IPS-20b (cell line): ENCODE results near the gene FAM3B.

Experiments
- H3K27ac ChIP-seq: one replicate; pipeline ENCODE4 v1.5.1; 2013; ENCODE audit warnings: low read length
- H3K27me3 ChIP-seq: 2 replicates; pipeline ENCODE4 v1.6.1; 2013; ENCODE audit warnings: mild to moderate bottlenecking, low read length, inconsistent platforms; ENCODE audit not compliant: insufficient read depth
- H3K36me3 ChIP-seq: 2 replicates; pipeline ENCODE4 v1.6.1; 2013; ENCODE audit warnings: low read depth, mild to moderate bottlenecking, inconsistent platforms, low read length, moderate library complexity; ENCODE audit not compliant: insufficient read depth
- H3K4me1 ChIP-seq: 2 replicates; pipeline ENCODE4 v1.6.1; 2013; ENCODE audit warnings: mild to moderate bottlenecking, control low read depth, inconsistent platforms, low read length, moderate library complexity; ENCODE audit not compliant: insufficient read depth
- H3K4me3 ChIP-seq: 2 replicates; pipeline ENCODE4 v1.5.1; 2013; ENCODE audit warnings: mild to moderate bottlenecking, low read length, inconsistent platforms
- H3K9ac ChIP-seq: 2 replicates; pipeline ENCODE4 v1.6.1; 2013; ENCODE audit warnings: low read depth, mild to moderate bottlenecking, inconsistent platforms, low read length, moderate library complexity
- H3K9me3 ChIP-seq: 2 replicates; pipeline ENCODE4 v1.6.1; 2013; ENCODE audit warnings: mild to moderate bottlenecking, low read depth, low read length, inconsistent platforms; ENCODE audit not compliant: insufficient read depth

The FAM3B gene

GRCh38 chr21:41367301-41367944, 50.8 kb downstream of the FAM3B start:
- H3K27me3 ChIP-seq, result peaks cover 8% of the 10 kb centered on the region
- H3K36me3 ChIP-seq, result no peaks in the 10 kb centered on the region
- no peak overlapping the region for H3K4me3 ChIP-seq
- no peaks in the 10 kb centered on the region for H3K4me1 ChIP-seq
- H3K9me3 ChIP-seq, result no peaks in the 10 kb centered on the region
- no peak overlapping the region for H3K9ac ChIP-seq
- no peak overlapping the region for H3K27ac ChIP-seq

- Histone ChIP-seq H3K4me3 (no peak overlapping the region), H3K9ac (no peak overlapping the region), H3K36me3 (no peaks in the 10 kb centered on the region), H3K27me3 (peaks cover 8% of the 10 kb centered on the region), H3K9me3 (no peaks in the 10 kb centered on the region), H3K27ac (no peak overlapping the region), H3K4me1 (no peaks in the 10 kb centered on the region)
Observed at GRCh38 chr21:41367945-41368734, 51.5 kb downstream of the FAM3B start.

- peak overlapping the region; percentile 76; the same call in 1 of the 2 replicates for H3K4me3 ChIP-seq
- H3K9me3 ChIP-seq, result no peaks in the 10 kb centered on the region
- no peak overlapping the region for H3K27ac ChIP-seq
- no peaks in the 10 kb centered on the region for H3K4me1 ChIP-seq
- peaks cover 8% of the 10 kb centered on the region for H3K27me3 ChIP-seq
- H3K36me3 ChIP-seq, result no peaks in the 10 kb centered on the region
- no peak overlapping the region for H3K9ac ChIP-seq
Observed at GRCh38 chr21:41368735-41369104, 52.1 kb downstream of the FAM3B start.

GRCh38 chr21:41369105-41369919, 52.7 kb downstream of the FAM3B start:
- H3K9ac ChIP-seq, result peak overlapping the region; percentile 60; the same call in 1 of the 2 replicates
- no peaks in the 10 kb centered on the region for H3K36me3 ChIP-seq
- peaks cover 8% of the 10 kb centered on the region for H3K27me3 ChIP-seq
- H3K4me3 ChIP-seq, result peak overlapping the region; percentile 76
- H3K27ac ChIP-seq, result no peak overlapping the region
- no peaks in the 10 kb centered on the region for H3K9me3 ChIP-seq
- H3K4me1 ChIP-seq, result no peaks in the 10 kb centered on the region

GRCh38 chr21:41369920-41370839, 53.6 kb downstream of the FAM3B start:
- Histone ChIP-seq H3K4me1 (no peaks in the 10 kb centered on the region), H3K4me3 (peak overlapping the region; percentile 76), H3K9me3 (no peaks in the 10 kb centered on the region), H3K9ac (peak overlapping the region; percentile 36; the same call in 1 of the 2 replicates), H3K27ac (no peak overlapping the region), H3K27me3 (peaks cover 8% of the 10 kb centered on the region), H3K36me3 (no peaks in the 10 kb centered on the region)

- Histone ChIP-seq H3K4me1 (no peaks in the 10 kb centered on the region), H3K9me3 (no peaks in the 10 kb centered on the region), H3K9ac (no peak overlapping the region), H3K27ac (no peak overlapping the region), H3K4me3 (no peak overlapping the region; the same call in 1 of the 2 replicates), H3K36me3 (no peaks in the 10 kb centered on the region), H3K27me3 (peaks cover 8% of the 10 kb centered on the region)
Observed at GRCh38 chr21:41370840-41371684, 54.5 kb downstream of the FAM3B start.

GRCh38 chr21:41371685-41372030, 55.1 kb downstream of the FAM3B start:
- Histone ChIP-seq H3K4me3 (no peak overlapping the region), H3K27me3 (peaks cover 8% of the 10 kb centered on the region), H3K27ac (no peak overlapping the region), H3K4me1 (no peaks in the 10 kb centered on the region), H3K36me3 (no peaks in the 10 kb centered on the region), H3K9me3 (no peaks in the 10 kb centered on the region), H3K9ac (no peak overlapping the region)

- Histone ChIP-seq H3K4me3 (no peak overlapping the region), H3K9me3 (no peaks in the 10 kb centered on the region), H3K4me1 (no peaks in the 10 kb centered on the region), H3K27ac (no peak overlapping the region), H3K9ac (no peak overlapping the region), H3K27me3 (peaks cover 7% of the 10 kb centered on the region), H3K36me3 (no peaks in the 10 kb centered on the region)
Observed at GRCh38 chr21:41373253-41373652, 56.7 kb downstream of the FAM3B start.

- no peak overlapping the region for H3K9ac ChIP-seq
- peaks cover 2% of the 10 kb centered on the region for H3K27me3 ChIP-seq
- no peak overlapping the region for H3K27ac ChIP-seq
- no peaks in the 10 kb centered on the region for H3K36me3 ChIP-seq
- H3K9me3 ChIP-seq, result no peaks in the 10 kb centered on the region
- H3K4me3 ChIP-seq, result no peak overlapping the region
- H3K4me1 ChIP-seq, result no peaks in the 10 kb centered on the region
Observed at GRCh38 chr21:41373763-41374162, 57.2 kb downstream of the FAM3B start.

GRCh38 chr21:41374177-41374712, 57.6 kb downstream of the FAM3B start:
- no peaks in the 10 kb centered on the region for H3K9me3 ChIP-seq
- no peak overlapping the region for H3K4me3 ChIP-seq
- H3K27me3 ChIP-seq, result no peaks in the 10 kb centered on the region
- H3K27ac ChIP-seq, result no peak overlapping the region
- H3K4me1 ChIP-seq, result no peaks in the 10 kb centered on the region
- no peaks in the 10 kb centered on the region for H3K36me3 ChIP-seq
- no peak overlapping the region for H3K9ac ChIP-seq
